Smooth muscle cell (in vitro differentiated cells): ENCODE measurements around the gene BCL11A. TPM values are rescaled to one million over a fixed set of nuclear protein-coding genes. Genes with fewer than 3 reads are reported as not detected.

Experiments used
- DNase-seq: peaks from one replicate; lab custom pipeline; 2025; ENCODE audit not compliant: unreplicated experiment; lab: John Stamatoyannopoulos, UW
- H2AFZ ChIP-seq: fragments of 200-600 bp; sonication (generic); 2 replicates; pipeline ENCODE4 v1.6.0; 2016; ENCODE audit warnings: antibody characterized with exemption, low read depth, mild to moderate bottlenecking
- H3F3A ChIP-seq: fragments of 200-600 bp; sonication (generic); 2 replicates; pipeline ENCODE4 v1.6.0; 2017; ENCODE audit warnings: antibody characterized with exemption, low read depth
- H3K27ac ChIP-seq: fragments of 200-600 bp; sonication (generic); 2 replicates; pipeline ENCODE4 v1.5.1; 2016; ENCODE audit warnings: low read depth, mild to moderate bottlenecking
- H3K27me3 ChIP-seq: fragments of 200-600 bp; sonication (generic); 2 replicates; pipeline ENCODE4 v1.6.1; 2016; ENCODE audit warnings: low read depth, mild to moderate bottlenecking
- H3K36me3 ChIP-seq: fragments of 200-600 bp; sonication (generic); 2 replicates; pipeline ENCODE4 v1.5.1; 2016; ENCODE audit warnings: low read depth
- H3K4me1 ChIP-seq: fragments of 200-600 bp; sonication (generic); 2 replicates; pipeline ENCODE4 v1.5.1; 2016; ENCODE audit warnings: low read depth
- H3K4me2 ChIP-seq: fragments of 200-600 bp; sonication (generic); 2 replicates; pipeline ENCODE4 v1.6.0; 2016; ENCODE audit warnings: mild to moderate bottlenecking
- H3K4me3 ChIP-seq: fragments of 200-600 bp; sonication (generic); 2 replicates; pipeline ENCODE4 v1.5.1; 2016; ENCODE audit warnings: mild to moderate bottlenecking
- H3K79me2 ChIP-seq: fragments of 200-600 bp; sonication (generic); 2 replicates; pipeline ENCODE4 v1.6.0; 2016; ENCODE audit warnings: low read depth, mild to moderate bottlenecking
- H3K9ac ChIP-seq: fragments of 200-600 bp; sonication (generic); 2 replicates; pipeline ENCODE4 v1.6.0; 2016; ENCODE audit warnings: low read depth
- H3K9me3 ChIP-seq: fragments of 200-600 bp; sonication (generic); replicated peaks from 2 replicates; pipeline ENCODE4 v1.5.1; 2016; ENCODE audit warnings: low read depth
- H4K20me1 ChIP-seq: fragments of 200-600 bp; sonication (generic); 2 replicates; pipeline ENCODE4 v1.6.0; 2016; ENCODE audit warnings: low read depth
- CTCF ChIP-seq: fragments of 200-600 bp; sonication (generic); IDR thresholded peaks from 2 replicates; pipeline ENCODE4 v1.5.1; 2017; ENCODE audit warnings: borderline replicate concordance, mild to moderate bottlenecking, antibody characterized with exemption; ENCODE audit not compliant: insufficient read depth, poor library complexity, severe bottlenecking
- WGBS: methylation state at CpG from one replicate; pipeline ENCODE4 v1.1.7; 2016; ENCODE audit warnings: low lambda C conversion rate; 5-methylcytosine and 5-hydroxymethylcytosine counted together
- polyA plus RNA-seq: library from polyadenylated mRNA; unstranded; fragments of >200 nt; fragmentation: Nextera tagmentation; extraction: Ambion mirVana; gene quantifications from 2 replicates; pipeline ENCODE4 v1.2.1, GENCODE V29; 2016
- total RNA-seq: library from RNA; depleted of rRNA; stranded (reverse); fragments of >200 nt; gene quantifications from 2 replicates; pipeline ENCODE4 v1.2.3, GENCODE V29; 2014

Gene BCL11A
- total and polyA plus RNA-seq, 2 experiments from 2014 or later, result 15.8 to 20.0 TPM

DNA sequence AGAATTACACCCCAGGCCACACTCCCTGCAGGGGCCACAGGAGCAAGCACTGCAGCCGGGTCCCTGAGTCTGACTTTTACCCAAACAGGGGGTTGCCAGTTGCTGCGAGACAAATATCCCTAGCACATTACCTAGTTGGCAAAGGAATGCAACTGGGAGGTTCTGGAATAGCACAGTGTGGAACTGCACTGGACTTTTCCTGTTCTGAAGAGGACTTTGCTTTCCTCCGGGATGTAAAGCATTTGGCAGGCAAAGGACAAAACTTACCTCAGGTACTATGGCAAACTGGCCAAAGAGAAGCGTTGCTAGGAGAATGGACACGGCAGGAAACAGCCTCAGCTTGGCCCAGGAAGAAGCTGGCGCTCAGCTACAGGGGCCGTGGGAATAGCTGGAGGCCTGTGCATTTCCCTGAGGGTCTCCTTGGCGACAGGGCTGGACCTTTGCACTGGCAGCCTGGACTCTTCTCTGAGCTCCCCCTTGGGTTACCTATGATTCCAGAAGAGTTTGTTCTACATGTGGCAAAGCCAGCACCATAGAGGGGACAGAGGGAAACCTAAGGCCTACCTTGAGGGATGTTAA is 45.0 kb downstream of the BCL11A start:
- Histone ChIP-seq H4K20me1 (peaks cover 91% of the 10 kb centered on the region), H3K27ac (no peak overlapping the region), H3K9me3 (no peaks in the 10 kb centered on the region), H3K79me2 (peaks cover 96% of the 10 kb centered on the region), H3K4me1 (peaks cover 3% of the 10 kb centered on the region), H3K4me2 (no peak overlapping the region), H3K36me3 (no peaks in the 10 kb centered on the region), H2AFZ (no peak overlapping the region), H3K27me3 (no peaks in the 10 kb centered on the region), H3K9ac (no peak overlapping the region), H3K4me3 (no peak overlapping the region), H3F3A (no peaks in the 10 kb centered on the region)
- 92% methylated on average over 8 of the region's 8 CpGs for WGBS
- no peak for TF ChIP-seq CTCF
- DNase-seq, result no peak

- peaks cover 92% of the 10 kb centered on the region for H4K20me1 ChIP-seq
- H2AFZ ChIP-seq, result no peak overlapping the region
- DNase-seq, result no peak
- WGBS, result 89% methylated on average over 9 of the region's 9 CpGs
- no peaks in the 10 kb centered on the region for H3K27me3 ChIP-seq
- H3K9me3 ChIP-seq, result no peaks in the 10 kb centered on the region
- H3K27ac ChIP-seq, result no peak overlapping the region
- H3F3A ChIP-seq, result no peaks in the 10 kb centered on the region
- H3K4me1 ChIP-seq, result peaks cover 5% of the 10 kb centered on the region
- H3K4me3 ChIP-seq, result no peak overlapping the region
- peaks cover 95% of the 10 kb centered on the region for H3K79me2 ChIP-seq
- no peak for TF ChIP-seq CTCF
- H3K9ac ChIP-seq, result no peak overlapping the region
- H3K36me3 ChIP-seq, result no peaks in the 10 kb centered on the region
- no peak overlapping the region for H3K4me2 ChIP-seq
These were observed 46.1 kb downstream of the BCL11A start for GRCh38 chr2:60507211-60507965.

DNA sequence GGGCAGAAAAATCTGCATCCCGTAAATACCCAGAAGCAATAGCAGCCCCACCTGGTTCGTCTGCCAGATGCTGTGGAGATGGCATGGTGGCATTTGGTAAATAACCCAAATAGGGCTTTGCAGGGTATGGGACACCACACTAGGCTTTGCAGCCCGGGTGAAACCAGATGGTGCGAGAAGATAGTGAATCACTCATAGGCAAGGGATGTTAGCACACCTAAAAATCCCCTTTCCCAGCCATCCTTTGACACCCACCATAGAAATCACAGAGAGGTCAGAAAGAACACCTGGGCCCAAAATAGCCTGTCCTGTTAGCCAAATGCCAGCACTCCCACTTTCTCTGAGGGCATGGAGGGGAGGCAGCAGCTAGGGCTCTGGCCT is 47.6 kb downstream of the BCL11A start:
- 88% methylated on average over 4 of the region's 4 CpGs for WGBS

More for the DNA sequence above, 47.6 kb downstream of the BCL11A start:
- Histone ChIP-seq H2AFZ (no peak overlapping the region), H3K4me2 (no peak overlapping the region), H4K20me1 (peaks cover 94% of the 10 kb centered on the region), H3K9ac (no peak overlapping the region), H3K79me2 (peaks cover 95% of the 10 kb centered on the region), H3F3A (no peaks in the 10 kb centered on the region), H3K4me1 (peaks cover 8% of the 10 kb centered on the region), H3K36me3 (no peaks in the 10 kb centered on the region), H3K27ac (no peak overlapping the region), H3K4me3 (no peak overlapping the region), H3K9me3 (no peaks in the 10 kb centered on the region), H3K27me3 (no peaks in the 10 kb centered on the region)
- DNase-seq, result no peak
- TF ChIP-seq CTCF, result no peak
